Smooth muscle cell of the brain vasculature (primary cell): ENCODE measurements around the gene LHFPL3.
"Not testable (repeated sequence)": the region's sequence is repeated elsewhere in the genome, so short reads cannot be mapped to it uniquely, and the experiment has no call there.

Source experiments
- DNase-seq: peaks from one replicate; pipeline ENCODE4 v3.0.0-alpha.2; 2012; ENCODE audit warnings: low read depth, low spot score

The LHFPL3 gene

DNA sequence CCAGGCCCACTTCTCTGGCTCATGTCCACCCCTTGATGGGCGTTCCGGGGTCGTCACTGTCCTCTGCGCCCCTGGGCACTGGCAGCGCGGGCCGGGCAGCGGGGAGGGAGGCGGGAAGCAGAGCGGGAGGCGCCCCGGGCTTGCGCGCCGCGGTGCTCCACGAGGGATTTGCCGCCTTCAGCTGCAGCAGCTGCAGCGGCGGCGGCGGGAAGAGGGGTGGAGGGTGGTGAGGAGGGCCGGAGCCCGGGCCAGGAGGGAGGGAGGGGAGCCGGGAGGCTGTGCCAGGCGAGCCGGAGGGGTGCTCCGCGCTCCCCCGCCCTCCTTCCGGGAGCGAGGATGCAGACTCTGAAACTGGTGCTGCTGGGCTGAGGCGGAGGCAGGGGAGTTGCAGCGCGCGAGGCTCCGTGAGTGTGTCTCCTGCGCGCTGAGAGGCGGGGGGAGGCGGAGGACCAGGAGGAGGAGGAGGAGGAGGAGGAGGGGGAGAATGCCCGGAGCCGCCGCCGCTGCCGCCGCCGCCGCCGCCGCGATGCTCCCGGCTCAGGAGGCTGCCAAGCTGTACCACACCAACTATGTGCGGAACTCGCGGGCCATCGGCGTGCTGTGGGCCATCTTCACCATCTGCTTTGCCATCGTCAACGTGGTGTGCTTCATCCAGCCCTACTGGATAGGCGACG lies at the start of gene LHFPL3:
TSS of gene LHFPL3 (plus strand) at position 308 of the 674 bp plus-strand sequence.
- DNase-seq, result no peak

DNA sequence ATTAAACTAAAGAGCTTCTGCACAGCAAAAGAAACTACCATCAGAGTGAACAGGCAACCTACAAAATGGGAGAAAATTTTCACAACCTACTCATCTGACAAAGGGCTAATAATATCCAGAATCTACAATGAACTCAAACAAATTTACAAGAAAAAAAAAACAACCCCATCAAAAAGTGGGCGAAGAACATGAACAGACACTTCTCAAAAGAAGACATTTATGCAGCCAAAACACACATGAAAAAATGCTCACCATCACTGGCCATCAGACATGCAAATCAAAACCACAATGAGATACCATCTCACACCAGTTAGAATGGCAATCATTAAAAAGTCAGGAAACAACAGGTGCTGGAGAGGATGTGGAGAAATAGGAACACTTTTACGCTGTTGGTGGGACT lies 46.7 kb upstream of the LHFPL3 start:
- not testable (repeated sequence) for DNase-seq

GRCh38 chr7:104286839-104287238 lies 41.6 kb upstream of the LHFPL3 start:
- no peak for DNase-seq

GRCh38 chr7:104288137-104288536 lies 40.3 kb upstream of the LHFPL3 start:
- no peak for DNase-seq

- DNase-seq, result no peak
Measured at GRCh38 chr7:104294291-104294690, 34.1 kb upstream of the LHFPL3 start.

- no peak for DNase-seq
Measured at GRCh38 chr7:104296266-104296665, 32.1 kb upstream of the LHFPL3 start.

- DNase-seq, result no peak
Measured at GRCh38 chr7:104296900-104297299, 31.5 kb upstream of the LHFPL3 start.

GRCh38 chr7:104299323-104299722 lies 29.1 kb upstream of the LHFPL3 start:
- no peak for DNase-seq

- DNase-seq, result no peak
Measured at GRCh38 chr7:104299777-104300176, 28.6 kb upstream of the LHFPL3 start.

DNA sequence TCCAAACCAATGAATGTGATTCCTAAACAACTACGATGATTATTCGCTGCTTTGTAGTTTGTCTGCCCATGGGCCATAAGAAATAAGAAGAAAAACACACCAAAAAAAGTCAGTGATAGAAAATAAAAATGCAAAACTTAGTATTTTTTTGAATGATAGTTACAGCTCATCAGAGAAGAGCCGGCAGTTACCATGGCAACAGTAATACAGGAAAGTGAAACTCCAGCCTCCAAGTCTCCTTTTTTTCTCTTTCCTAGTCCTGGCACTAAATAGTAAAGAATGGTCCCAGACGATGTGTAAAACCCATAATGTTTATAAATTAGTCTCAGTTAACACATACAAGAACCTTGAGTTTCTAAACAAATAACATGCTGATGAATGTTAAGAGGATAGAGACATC lies 21.6 kb upstream of the LHFPL3 start:
- DNase-seq, result no peak

- no peak for DNase-seq
Measured at GRCh38 chr7:104317948-104318629, 10.3 kb upstream of the LHFPL3 start.

GRCh38 chr7:104327534-104327933 lies 869 bp upstream of the LHFPL3 start:
- DNase-seq, result no peak

GRCh38 chr7:104327938-104328295 lies 486 bp upstream of the LHFPL3 start:
- DNase-seq, result no peak

DNA sequence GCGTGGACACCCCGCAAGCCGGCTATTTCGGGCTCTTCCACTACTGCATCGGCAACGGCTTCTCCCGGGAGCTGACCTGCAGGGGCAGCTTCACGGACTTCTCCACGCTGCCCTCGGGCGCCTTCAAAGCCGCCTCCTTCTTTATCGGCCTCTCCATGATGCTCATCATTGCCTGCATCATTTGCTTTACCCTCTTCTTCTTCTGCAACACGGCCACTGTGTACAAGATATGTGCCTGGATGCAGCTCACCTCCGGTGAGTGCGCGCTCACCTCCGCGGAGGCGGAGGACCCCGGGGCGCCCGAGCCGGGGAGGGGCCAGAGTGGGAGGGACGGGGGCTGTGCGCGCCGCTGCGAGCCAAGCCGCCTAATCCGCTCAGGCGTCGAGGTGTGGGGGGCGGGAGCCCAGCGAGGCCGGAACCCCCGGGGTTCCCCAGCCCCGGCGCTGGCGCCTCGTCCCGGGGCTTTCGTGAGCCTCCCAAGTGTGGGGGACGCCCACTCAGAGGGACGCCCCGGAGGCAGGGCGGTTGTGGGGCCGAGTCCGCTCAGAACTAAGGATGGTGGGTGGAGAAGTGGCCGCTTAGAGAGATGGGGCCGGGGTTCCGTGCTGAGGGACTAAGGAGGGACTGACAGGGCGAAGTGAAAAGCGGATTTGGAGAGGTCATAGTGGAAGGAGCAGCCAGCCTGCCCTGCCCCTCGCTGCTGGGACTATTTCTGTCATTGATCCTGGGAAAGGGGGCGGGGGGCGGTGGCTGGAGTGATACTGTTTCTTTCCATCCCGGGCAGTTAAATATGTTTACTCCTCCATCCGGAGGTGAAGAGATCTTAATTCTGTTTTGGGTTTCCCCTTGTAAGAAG lies 795 bp downstream of the LHFPL3 start:
- no peak for DNase-seq

DNA sequence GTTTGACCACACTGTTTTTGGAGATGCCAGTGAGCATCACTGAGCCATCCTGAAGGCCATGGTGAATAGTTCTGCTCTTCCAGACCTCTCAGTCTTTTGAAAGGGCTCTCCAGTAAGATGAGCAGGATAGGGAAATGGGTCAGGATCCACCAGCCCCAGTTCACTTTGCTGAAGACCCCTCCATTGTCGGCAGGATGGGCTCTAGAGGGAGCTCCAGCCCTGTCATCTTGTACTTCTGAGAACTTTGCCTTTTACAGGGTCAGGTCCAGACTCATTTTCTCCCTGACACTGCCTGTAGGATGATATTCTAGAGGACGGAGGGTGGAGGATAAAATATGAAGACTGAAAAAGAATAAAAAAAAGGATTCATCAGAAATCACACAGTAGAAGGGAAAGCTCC lies 13.1 kb downstream of the LHFPL3 start:
- no peak for DNase-seq

DNA sequence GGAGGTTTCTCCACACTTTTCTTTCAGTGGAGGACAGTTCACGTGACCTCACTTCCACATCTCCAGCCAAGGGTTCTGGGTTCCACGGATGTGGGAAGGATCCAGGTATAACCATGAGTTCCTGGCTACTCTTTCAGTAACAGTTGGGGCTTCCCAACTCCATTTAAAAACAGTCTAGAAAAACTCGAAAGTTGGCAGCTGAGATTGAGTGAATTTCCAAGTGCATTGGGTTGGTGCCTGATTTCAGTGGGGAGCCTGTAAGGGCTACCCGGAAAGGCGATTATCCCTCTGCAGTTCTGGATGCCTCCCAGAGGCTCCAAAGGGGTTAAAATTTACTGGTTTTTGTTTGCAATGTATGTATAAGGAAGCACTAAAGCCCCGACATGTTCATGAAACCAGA lies 24.3 kb downstream of the LHFPL3 start:
- DNase-seq, result no peak

GRCh38 chr7:104357166-104357565 lies 28.8 kb downstream of the LHFPL3 start:
- no peak for DNase-seq

- no peak for DNase-seq
Measured at GRCh38 chr7:104358446-104359132, 30.2 kb downstream of the LHFPL3 start.

GRCh38 chr7:104362756-104363155 lies 34.4 kb downstream of the LHFPL3 start:
- no peak for DNase-seq

DNA sequence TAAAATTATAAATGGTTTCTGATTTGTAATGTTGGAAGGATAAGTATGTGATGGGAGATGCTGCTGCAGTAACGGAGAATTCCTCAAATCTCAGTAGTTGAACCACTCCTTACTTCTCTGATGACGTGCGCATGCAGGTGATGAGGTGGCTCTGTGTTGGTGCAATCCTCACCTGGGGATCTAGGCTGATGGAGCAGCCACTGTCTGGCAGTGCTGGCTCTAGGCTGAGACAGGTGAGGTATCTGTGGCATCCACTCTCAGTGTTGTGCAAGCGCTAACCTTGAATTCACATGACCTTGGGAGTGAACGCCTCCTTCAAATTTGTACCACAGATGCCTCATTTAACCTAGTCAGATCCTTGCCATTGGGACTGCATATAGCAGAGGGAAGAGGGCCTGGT lies 35.0 kb downstream of the LHFPL3 start:
- no peak for DNase-seq

GRCh38 chr7:104366390-104366789 lies 38.0 kb downstream of the LHFPL3 start:
- DNase-seq, result no peak

DNA sequence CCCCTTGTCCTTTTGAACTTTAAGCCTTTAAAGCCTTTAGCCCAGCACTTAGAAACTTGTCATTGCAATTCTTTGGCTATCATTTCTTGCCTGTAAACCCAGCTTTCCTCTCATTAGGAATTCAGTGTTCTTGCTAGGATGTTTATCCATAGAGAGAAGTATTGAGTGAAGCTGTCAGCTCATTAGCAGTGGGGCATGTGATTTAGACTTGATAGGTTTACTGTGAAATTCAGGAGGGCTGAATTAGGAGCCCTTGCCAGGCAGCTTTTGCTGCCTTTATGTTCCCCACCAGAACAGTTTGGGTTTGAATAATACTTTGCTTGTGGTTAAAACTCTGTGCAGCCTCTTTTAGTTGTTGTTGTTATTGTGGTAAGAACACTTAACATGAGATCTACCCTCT lies 39.5 kb downstream of the LHFPL3 start:
- no peak for DNase-seq
